OCI-LY7 (cell line): ENCODE measurements around the gene DNHD1.

ENCODE experiments used
- CTCF ChIP-seq: fragments of 200-600 bp; sonication (generic); conservative IDR thresholded peaks from 2 replicates; pipeline ENCODE4 v1.5.1; 2014; ENCODE audit warnings: mild to moderate bottlenecking, antibody characterized with exemption, low read length, moderate library complexity, mixed read lengths
- EZH2phosphoT487 ChIP-seq: fragments of 200-600 bp; sonication (generic); IDR thresholded peaks from 2 replicates; pipeline ENCODE4 v1.6.1; 2018; ENCODE audit warnings: low read depth, borderline replicate concordance, mild to moderate bottlenecking, mixed run types, antibody characterized with exemption, low read length, moderate library complexity, mixed read lengths

- TF ChIP-seq CTCF (no peak), EZH2phosphoT487 (no peak)
Observed at GRCh38 chr11:6559369-6559768, 62.3 kb downstream of the DNHD1 start.
